OCI-LY3 (cell line): ENCODE results near the gene SEPSECS.

Experiments
- CTCF ChIP-seq: fragments of 200-600, 300-600 bp; sonication (generic); IDR thresholded peaks from 2 replicates; pipeline ENCODE4 v1.5.1; 2014; ENCODE audit warnings: antibody characterized with exemption, low read length, low read depth
- EZH2phosphoT487 ChIP-seq: fragments of 200-600 bp; shearing (Covaris generic); IDR thresholded peaks from 2 replicates; pipeline ENCODE4 v1.6.1; 2018; ENCODE audit warnings: antibody characterized with exemption, mixed run types, low read depth

- TF ChIP-seq CTCF = no peak
- TF ChIP-seq EZH2phosphoT487 = no peak
These were observed 11.1 kb upstream of the SEPSECS start for GRCh38 chr4:25171201-25171865.
